ENCODE data around the gene LAMP5.

The LAMP5 gene, protein sequence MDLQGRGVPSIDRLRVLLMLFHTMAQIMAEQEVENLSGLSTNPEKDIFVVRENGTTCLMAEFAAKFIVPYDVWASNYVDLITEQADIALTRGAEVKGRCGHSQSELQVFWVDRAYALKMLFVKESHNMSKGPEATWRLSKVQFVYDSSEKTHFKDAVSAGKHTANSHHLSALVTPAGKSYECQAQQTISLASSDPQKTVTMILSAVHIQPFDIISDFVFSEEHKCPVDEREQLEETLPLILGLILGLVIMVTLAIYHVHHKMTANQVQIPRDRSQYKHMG

DNA sequence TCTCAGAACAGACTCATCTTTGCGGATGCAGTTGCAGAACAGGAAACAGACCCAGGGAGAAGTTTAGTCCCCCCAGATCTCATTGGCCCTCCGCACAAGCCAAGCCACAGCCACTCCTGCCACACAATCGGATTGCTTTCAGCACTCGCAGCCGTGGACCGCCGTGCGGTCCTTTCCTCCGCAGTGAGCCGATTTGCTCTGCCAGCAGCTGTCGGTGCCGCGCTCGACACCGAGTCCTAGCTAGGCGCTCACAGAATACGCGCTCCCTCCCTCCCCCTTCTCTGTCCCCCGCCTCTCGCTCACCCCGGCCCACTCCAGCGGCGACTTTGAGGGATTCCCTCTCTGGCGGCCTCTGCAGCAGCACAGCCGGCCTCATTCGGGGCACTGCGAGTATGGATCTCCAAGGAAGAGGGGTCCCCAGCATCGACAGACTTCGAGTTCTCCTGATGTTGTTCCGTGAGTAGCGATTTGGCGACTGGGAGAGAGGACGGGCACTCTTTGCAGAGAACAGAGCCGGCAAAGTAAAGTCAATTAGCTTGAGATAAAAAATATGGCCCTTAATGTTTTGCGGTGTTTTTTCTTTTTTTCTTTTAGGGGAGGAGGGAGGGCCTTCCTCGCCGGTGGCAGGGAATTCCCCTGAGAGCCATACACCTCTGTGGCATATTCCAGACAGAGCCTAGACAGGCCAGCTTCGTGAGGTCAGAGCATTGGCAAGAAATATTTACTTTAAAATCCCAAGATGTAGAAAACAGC is at the start of gene LAMP5:
LAMP5 (plus strand) TSS at position 130 of the 753 bp plus-strand sequence; CDS start at position 393, 263 bp downstream.
- in situ Hi-C loops (cut with MboI; ENCODE audit: low sequenced_read_pairs) = no loop called here

DNA sequence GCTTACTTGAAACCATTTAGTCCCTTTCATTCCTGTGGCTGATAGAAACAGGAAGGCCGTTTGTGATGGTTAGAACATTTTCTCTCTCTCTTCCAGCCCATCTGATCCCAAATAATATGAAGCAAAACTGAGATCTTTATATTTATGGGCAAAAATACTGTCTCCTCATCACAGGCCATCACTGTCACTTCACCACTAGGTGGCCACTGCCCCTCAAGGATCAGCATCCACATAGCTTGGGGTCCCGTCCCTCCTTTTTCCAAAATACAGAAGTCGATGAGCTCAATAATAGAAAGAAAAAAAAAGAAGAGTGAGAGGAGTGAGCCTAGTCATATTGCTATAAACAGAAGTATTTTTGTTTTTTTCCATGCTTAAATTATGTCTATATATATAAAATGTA is 46.4 kb upstream of the LAMP5 start:
- in situ Hi-C loops (cut with MboI; ENCODE audit: low sequenced_read_pairs) = no loop called here

DNA sequence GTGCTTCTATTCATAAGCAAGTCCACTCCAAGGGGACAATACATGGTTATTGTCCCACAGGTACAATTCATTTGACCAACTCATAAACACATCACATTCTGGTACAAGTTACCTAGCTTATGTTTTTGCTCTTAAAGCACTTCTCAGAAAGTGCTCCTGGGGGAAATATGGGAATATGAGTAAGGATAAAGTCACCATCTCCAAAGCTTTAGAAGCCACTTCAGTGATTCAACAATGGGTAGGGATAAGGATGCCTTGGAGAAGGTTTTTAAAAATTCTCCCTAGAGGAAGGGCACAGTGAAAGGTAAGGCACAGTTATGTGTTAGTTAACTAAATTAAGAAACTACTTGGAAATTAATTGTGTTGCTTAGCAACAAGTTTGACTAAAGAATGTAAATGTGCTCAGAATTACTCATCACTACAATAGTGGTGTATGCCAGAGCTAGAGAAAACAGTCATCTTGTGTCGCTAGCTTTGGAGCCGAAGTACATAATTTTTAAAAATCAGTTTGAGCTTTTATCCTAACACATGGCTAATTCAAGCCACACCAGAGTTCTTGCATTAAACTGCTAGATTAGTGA is 39.5 kb upstream of the LAMP5 start:
- in situ Hi-C loops (cut with MboI; ENCODE audit: low sequenced_read_pairs) = no loop called here

DNA sequence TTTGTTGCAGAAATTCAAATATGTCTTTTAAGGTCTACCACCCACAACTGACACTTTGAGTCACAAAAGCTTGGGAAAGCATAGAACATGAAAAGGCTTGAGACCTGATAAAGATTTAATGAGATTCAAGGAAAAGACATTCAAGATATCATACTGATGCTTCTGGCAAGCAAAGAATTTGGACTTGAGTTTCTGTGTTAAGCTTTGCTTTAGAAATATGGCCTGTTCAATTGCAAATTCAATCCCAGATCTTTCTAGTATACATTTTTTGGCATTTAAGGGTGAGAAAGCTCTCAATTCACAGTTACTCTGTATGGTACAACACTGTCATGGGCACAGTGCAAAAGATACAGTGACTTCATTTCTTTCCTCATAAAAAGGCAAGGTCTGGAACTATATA is 38.9 kb upstream of the LAMP5 start:
- in situ Hi-C loops (cut with MboI; ENCODE audit: low sequenced_read_pairs) = no loop called here

DNA sequence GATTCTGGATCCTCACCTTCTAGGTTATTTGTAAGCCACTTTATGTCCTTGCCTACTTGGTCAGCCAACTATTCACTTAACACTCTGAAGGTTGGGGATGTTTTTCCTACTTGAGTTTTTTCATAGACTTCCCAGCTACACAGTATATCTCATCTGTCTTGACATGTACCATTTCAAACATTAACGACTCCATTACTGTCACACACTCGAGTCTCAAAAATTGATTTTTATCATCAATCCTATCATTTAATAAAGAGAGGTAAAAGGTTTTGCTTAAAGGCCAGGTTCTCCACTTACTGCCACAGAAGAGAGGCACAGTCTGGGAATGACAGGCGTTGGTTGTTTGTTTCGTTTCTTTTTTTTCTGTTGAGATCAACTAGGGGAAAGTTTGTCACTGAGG is 38.2 kb upstream of the LAMP5 start:
- in situ Hi-C loops (cut with MboI; ENCODE audit: low sequenced_read_pairs) = no loop called here

DNA sequence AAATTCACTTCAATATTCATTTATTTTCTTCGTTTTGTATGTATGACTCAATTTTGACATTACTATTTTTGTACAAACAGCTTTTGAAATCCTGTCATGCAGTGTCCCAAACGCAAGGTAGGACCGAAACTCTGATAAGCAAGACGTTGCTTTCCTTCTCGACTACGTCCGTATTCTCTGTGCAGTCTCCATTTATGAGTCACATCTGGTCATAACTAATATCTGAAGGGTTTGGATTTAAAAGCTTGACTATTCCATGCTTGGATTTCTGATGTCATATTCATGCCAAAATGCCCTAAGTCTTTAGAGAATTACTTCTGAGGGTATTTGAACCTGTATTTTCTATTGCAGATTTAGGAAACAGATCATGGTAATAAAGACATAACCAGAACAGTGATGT is 37.8 kb upstream of the LAMP5 start:
- in situ Hi-C loops (cut with MboI; ENCODE audit: low sequenced_read_pairs) = no loop called here

DNA sequence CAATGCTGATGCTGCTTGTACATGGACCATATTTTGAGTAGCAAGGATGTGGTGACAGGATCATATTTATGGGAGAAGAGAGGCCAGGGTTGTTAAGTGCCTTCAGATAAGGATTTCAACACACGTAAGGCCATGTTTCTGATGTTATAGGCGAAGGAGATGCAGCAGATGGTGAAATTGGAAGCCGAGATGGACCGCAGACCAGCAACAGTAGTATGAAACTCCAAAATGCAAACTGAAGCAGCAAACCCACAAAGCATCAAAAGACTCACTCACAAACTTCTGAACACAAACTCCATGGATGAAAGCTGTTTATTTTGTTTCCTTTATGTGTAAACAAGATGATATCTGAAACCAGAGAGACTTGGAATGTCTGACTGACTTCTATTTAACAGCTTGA is 35.6 kb upstream of the LAMP5 start:
- in situ Hi-C loops (cut with MboI; ENCODE audit: low sequenced_read_pairs) = no loop called here

DNA sequence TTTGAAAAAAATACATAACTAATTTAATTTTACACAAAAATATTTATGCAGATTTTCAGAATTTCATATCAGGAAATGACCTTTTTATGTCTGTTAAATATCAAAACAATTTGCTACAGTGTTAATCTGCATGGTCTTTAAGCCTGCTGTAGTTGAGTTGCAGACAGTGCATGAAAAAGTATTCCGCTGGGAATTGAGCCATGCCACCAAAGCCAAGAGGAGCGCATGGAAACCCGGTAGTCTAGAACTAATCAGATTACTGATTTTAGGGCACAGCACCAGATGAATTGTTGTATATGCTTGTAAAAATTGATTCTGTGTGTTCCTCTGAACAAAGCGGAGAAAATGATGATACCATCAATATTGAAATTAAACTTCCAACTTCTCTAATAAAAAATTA is 34.3 kb upstream of the LAMP5 start:
- in situ Hi-C loops (cut with MboI; ENCODE audit: low sequenced_read_pairs) = no loop called here

DNA sequence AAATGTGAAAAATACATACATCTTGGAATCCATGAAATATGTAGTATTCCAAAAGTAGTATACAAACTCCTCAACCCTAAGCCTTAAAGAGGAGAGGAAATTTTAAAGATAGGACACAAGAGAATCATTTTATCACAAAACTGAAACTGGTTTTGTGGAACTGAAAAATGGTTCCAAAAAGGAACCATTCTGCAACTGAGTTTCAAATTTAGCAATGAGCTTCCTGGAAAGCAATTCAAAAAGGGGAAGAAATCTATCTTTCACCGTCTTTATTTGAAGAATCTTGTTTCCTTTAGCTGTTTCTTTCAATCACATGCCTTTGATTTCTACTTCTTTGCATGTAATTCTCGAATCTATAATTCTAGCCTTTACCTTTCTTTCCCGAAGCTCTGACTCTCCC is 32.2 kb upstream of the LAMP5 start:
- in situ Hi-C loops (cut with MboI; ENCODE audit: low sequenced_read_pairs) = no loop called here

DNA sequence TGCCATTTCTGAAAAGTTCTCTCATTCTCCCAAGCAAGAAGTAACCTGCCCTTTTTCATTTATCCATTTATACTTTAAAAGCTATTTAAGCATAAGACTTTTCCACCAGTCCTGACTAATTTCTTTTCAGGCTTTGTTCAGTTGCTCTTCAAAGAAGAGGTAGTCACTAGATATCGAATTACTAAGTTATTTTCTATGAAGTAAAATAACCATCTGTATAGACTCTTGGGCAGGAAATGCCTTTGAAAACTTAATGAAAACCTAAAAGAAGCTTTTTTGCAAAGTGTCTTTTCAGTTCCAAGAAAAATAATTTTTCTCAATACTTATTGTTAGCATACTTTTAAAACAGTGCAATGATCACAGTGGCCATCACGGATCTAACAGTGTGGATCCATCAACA is 31.3 kb upstream of the LAMP5 start:
- in situ Hi-C loops (cut with MboI; ENCODE audit: low sequenced_read_pairs) = no loop called here

DNA sequence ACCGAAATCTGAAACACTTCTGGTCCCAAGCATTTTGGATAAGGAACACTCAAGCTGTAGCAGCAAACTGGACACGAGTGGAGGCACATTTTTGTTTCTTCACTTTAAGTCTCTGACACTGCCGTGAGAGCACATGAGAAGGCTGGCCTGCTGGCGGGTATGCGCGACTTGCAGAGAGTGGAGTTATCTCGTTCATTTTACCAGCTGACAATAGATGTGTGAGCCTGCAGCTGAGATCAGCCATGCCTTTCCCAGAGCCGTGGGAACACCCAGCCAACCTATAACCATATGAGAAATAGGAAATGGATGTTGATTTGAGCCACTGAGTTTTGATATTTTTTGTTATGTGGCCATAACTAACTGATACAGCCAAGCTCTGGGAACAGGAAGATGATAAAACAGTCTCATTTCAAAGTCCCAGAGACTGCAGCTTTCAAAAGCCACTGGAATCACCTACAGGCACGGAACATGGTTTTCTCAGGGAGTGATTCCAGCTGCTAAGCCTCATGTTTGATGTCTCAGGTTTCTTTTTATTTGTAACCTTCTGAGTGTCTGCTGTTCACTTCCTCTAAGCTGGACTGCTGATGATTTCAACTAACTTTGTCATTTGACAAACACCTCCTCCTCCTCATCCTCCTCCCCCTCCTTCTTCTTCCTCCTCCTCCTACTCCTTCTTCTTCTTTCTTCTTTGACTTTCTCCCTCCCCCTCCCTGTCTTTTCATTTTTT is 28.6 kb upstream of the LAMP5 start:
- in situ Hi-C loops (cut with MboI; ENCODE audit: low sequenced_read_pairs) = no loop called here

DNA sequence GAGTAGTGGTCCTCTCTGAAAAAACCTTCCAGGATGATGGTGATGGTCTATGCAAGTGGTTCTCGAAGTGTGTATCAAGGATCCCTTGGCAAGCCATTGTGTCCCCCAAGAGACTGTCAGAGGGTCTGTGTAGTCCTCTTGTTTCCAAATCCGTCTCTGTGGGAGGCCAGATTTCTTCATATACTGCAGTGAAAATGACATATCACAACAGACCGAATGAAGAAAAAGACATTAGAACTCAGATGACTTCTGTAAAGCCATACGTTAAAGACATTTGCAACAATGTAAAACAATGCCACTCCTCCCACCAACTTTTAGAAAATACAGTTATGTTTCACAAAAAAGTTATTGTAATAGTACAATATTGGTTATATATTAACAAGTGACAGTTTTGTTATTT is 27.2 kb upstream of the LAMP5 start:
- in situ Hi-C loops (cut with MboI; ENCODE audit: low sequenced_read_pairs) = no loop called here

DNA sequence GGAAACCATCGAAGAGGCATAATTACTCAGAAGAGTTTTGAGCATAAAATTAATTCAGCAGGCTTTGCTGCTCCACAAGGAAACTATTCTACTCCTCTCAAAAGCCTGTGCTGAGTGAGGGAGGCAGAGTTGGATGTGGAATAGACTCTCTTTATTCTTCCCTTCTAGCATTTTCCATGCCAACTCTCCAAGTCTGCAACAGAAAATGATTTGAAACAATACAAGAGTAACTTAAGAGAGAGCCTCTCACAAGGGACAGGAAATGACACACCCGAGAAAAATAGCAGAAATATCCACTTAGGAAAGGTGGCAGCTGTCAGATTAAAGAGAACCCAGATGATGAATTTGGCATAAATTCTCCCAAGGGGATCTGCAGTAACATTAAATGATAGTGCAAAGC is 26.3 kb upstream of the LAMP5 start:
- in situ Hi-C loops (cut with MboI; ENCODE audit: low sequenced_read_pairs) = no loop called here

DNA sequence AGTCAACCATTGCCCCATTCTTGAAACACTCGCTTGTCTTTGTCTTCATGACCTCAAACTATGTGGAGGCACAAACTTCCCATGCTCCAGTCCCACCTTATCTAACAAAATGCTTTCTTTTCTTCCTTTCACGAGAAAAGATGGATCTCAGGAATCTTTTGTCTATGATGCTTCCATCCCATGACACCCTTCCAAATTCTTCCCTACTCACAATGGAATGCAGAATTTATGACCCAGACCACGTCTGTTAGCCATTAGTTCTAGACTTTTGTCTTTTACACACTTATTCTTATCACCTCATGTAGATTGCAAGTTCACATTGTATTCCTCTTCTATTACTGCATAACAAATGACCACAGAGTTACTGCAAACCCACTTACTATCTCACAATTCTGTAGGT is 24.2 kb upstream of the LAMP5 start:
- in situ Hi-C loops (cut with MboI; ENCODE audit: low sequenced_read_pairs) = no loop called here

DNA sequence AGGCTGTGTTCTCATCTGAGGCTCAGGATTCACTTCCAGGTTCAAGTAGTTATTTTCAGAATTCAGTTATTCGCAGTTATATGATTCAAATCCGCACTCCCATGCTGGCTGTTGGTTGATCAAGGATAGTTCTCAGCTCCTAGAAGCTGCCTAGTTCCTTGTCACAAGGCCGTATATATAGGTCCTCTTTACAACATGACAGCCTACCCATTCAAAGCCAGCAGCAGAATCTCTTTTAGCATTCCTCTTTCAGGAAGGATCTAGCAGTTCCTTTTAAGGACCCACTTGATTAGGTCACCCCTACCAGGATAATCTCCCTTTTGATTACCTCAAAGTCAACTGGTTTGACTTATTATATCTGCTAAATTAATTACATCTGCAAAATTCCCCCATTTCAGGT is 23.8 kb upstream of the LAMP5 start:
- in situ Hi-C loops (cut with MboI; ENCODE audit: low sequenced_read_pairs) = no loop called here

DNA sequence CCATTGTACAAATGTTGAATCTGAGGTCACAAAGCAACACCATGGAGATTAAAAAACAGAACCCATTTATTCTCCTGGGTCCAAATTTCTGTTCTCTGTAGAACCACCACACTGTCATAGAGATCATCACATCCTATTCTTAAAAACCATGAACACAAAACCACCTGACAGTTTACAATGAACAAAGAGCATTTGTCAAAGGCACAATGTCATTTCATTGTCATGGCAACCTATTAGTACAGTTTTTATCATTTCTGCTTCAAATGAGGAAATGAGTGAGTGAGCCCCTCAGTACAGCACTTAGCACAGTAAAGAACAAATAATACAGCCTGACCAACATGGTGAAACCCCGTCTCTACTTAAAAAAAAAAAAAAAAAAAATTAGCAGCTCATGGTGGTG is 23.1 kb upstream of the LAMP5 start:
- in situ Hi-C loops (cut with MboI; ENCODE audit: low sequenced_read_pairs) = no loop called here

DNA sequence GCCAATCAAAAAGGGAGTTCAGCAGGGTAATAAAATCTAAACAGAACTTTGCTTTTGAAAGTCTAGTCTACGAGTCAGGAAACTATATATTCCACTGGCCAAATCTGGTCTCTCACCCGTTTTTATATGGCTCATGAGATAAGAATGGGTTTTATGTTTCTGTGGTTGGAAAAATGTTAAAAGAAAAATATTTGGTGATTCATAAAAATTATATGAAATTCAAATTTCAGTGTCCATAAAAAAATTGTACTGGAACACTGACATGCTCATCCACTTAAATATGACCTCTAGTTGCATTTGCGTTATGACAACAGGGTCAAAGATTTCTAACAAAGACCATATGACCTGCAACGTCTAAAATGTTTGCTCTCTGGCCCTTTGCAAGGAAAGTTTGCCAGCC is 22.3 kb upstream of the LAMP5 start:
- in situ Hi-C loops (cut with MboI; ENCODE audit: low sequenced_read_pairs) = no loop called here

DNA sequence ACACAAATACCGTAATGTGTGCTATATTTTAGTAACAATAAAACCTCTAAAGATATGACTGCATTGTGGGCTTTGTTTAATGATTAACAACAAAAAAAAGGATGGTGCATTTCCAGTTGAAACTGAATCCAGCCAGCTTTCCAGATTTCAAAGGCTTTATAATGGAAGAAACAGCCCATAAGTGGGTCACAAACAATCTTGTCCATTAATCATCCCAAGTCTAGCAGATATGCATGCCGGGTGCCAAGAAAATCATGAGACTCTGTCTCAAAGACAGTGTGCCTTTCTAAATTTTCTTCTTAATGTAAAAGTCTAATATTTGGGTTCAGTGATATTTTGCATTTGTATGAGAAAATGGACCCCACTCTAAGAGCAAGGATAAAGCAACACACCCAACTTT is 20.6 kb upstream of the LAMP5 start:
- in situ Hi-C loops (cut with MboI; ENCODE audit: low sequenced_read_pairs) = no loop called here

DNA sequence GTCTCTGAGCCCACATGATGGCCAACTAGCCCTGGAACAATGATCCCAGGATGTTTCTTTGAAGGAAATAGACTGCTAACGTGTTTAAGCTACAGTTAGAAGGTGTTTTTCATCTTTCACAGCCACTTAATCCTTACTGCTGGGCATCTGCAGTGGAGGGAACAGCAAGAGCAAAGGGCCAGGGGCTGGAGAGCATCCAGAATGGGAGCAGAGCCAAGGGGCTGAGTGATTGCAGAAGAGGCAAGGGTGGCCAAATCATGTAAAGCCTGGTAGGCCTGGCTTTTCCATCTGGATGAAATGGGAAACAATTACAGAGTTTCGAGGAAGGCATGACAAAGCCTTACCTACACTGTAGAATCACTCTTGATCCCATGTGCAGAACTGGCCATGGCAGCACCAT is 18.7 kb upstream of the LAMP5 start:
- in situ Hi-C loops (cut with MboI; ENCODE audit: low sequenced_read_pairs) = no loop called here

DNA sequence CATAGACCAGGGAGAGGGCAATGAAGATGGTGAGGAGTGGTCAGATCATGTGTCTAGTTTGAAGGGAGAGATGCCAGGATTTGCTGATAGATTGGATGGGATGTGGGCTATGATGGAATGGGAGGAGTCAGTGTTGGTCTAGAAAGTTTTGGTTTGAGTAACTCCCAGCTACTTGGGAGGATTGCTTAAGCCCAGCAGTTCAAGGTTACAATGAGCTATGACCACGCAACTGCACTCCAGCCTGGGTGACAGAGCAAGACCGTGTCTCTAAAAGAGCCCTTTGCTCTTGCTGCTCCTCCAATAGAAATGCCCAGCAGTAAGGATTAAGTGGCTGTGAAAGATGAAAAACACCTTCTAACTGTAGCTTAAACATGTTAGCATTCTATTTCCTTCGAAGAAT is 18.2 kb upstream of the LAMP5 start:
- in situ Hi-C loops (cut with MboI; ENCODE audit: low sequenced_read_pairs) = no loop called here

DNA sequence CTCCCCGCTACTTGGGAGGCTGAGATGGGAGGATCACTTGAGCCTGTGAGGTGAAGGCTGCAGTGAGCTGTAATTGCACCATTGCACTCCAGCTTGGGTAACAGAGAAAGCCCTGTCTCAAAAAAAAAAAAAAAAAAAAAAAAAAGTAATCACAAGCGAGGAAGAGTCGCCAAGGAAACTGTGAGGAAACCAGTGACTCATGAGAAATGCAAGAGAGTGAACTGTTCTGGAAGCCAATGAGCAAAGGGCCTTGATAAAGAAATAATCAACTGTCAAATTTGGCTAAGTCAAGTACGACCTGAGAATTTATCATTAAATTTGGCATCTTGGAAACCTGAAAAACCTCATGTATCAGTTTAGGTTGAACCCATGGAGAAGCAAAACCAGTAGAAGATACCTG is 16.1 kb upstream of the LAMP5 start:
- in situ Hi-C loops (cut with MboI; ENCODE audit: low sequenced_read_pairs) = no loop called here

Data from hTERT RPE-1 (cell line).